HG02610 (cell line): ENCODE data around the gene TMEM52.
A peak's percentile ranks its signal among the peaks of the same experiment; 100 is the strongest.

Source experiments
- ATAC-seq: cut with Tn5 transposase; IDR thresholded peaks from one replicate; pipeline ENCODE4 v1.9.1; 2021; ENCODE audit warnings: mild to moderate bottlenecking, moderate library complexity; ENCODE audit not compliant: unreplicated experiment

The TMEM52 gene

DNA sequence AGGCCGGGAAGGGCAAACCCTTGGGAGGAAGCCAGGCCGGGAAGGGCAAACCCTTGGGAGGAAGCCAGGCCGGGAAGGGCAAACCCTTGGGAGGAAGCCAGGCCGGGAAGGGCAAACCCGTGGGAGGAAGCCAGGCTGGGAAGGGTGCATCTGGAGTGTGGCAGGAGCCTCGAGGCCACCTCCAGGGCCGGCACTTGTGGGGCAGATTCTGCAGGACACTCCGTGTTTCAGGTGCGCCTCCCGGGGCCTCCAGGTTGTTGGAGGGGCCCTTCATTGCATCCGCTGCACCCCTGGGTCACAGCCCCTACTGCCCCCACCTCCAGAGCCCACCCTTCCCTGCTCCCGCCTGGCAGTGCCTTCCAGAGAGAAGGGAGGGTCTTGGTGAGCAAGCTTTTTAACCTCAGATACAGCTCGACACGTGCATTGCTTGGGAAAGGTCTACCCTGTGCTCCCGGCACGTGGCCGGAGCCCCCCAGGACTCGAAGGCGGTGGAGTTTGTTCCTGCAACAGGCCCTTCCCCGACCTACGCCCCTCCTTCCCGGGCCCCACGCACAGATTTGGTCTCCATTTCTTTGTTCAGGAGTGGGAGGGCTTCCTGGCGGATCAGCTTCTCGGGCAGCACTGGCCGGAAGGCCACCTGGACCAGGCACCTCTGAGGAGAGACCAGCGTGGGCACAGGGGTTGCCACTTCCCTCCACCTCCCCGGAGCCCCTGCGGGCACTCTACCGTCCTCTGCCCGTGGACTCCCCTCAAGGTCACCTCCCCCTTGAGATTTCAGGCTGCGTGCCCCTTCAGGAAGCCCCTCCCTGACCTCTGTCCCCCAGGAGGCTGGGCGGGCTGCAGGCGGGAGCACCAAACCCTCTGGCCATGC lies 9.4 kb upstream of the TMEM52 start:
- ATAC-seq = no peak

DNA sequence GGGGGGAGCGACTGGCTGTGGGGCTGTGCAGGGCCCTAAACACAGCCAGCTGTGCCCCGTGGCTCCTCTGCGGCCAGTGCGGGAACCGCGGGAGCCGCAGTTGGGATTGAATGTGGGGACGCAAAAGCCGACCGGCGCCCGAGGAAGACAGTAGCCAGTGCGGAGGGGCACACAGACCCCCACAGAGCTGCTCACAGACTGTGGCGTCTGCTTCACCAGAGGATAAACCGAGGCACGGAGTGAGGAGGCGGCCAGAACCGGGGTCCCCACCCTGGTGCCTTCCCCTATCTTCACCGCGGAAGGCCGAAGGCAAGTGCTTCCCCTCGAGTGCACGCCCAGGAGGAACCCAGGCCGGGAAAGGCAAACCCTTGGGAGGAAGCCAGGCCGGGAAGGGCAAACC lies 8.7 kb upstream of the TMEM52 start:
- ATAC-seq = no peak

DNA sequence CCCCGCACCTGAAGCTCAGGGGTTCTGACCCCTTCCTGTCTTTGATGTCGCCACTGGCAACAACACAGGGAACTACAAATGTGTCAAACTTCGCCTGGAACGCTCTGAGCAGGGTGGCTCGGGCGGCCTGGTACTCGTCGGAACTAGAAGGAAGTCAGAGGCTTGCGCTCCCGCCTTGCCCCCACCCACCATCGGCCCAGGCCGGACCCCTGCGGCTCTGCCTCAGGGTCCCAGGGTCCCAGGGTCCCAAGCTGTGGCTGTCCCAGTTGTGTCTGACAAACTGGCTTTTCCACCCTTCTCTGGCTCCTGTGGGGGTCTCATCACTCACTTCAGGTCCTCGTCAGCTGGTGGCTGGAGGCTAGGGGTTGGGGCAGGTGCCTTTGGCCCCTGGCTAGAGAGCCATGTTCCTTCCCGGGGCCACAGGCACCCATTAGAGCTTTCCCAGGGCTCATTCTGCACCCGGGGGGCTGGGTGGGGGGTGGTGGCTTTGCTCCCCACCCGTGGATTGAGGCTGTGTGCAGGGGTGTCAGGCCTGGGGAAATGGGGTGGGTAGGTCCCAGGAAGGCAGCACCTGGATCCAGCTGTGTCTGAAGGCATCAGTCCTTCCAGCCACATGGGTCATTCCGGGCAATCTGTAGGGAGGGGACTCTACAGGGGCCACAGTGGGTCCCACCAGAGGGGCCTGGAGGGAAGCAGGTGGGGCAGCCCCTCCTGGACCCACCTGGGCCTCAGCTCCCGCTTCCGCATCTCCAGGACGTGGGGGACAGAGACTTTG lies 8.0 kb upstream of the TMEM52 start:
- ATAC-seq = no peak

DNA sequence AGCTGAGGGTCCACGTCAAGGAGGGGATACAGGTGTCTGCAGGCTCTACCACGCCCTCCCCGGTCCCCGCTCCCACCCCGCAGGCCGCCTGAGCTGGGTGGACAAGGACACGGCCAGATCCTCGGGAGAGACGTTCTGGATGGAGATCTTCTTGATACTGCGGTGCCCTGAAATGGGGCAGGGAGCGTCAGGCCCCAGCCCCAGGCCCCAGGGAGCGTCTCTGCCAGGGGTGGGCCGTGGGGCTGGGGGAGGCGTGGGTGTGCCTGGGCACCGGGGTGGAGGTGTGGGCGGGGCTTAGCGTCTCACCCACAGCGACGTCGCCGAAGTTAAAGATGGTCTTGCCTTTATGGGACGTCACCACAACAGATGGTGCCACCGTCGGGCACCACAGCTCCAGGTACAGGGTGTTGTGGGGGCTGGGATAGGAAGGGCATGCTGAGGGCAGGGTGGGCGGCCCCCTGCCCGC lies 7.3 kb upstream of the TMEM52 start:
- ATAC-seq = no peak

DNA sequence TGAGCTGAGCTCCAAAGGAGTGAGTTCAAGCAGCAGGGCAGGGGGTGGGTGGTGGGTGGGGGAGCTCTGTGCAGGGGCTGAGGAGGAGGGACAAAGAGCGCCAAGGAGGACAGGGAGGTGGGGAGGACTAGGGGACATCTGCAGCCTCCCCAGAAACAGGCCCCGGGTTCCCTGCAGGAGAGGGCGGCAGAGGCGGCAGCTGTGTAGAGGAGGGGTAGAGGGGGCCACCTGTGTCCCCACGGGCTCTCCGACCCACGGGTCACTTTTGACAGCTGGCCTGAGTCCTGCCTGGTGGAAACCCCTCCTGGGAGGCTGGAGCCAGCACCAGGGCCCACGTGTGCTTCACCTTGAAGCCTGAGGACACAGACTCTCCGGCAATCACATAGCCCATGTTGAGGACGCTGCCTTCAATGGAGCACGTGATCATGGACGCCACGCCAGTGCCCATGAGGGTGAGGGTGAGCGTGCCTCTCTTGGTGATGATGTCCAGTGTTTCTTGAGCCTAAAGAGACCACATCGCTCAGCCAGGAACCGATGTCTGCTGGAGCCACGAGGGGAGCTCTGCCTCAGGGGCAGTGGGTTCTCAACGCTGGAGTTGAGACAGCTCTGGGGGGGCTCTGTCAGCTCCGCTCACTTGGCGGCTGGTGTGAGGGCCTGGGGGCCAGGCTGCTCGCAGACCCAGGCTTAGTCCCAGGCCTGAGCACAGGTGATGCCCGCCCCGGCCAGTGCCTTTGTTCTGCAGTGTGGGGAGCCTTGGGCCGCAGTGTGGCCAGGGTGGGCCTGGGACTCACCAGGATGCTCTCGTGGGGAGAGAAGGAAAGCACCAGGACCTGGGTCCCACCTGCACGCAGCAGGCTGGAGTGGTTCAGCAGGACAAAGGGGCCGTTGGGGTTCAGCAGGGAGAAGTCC lies 6.6 kb upstream of the TMEM52 start:
- ATAC-seq = no peak

DNA sequence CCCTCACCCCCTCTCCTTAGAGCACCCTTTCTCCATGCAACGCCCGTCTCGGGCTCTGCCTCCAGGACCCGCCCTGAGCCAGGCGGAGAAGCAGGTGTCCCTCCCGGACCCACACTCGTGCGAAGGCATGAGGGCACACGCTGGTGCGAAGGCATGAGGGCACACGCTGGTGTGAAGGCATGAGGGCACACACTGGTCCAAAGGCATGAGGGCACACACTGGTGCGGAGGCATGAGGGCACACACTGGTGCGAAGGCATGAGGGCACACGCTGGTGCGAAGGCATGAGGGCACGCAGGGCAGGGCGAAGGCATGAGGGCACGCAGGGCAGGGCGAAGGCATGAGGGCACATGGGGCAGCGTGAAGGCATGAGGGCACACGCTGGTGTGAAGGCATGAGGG lies 5.8 kb upstream of the TMEM52 start:
- no peak for ATAC-seq

DNA sequence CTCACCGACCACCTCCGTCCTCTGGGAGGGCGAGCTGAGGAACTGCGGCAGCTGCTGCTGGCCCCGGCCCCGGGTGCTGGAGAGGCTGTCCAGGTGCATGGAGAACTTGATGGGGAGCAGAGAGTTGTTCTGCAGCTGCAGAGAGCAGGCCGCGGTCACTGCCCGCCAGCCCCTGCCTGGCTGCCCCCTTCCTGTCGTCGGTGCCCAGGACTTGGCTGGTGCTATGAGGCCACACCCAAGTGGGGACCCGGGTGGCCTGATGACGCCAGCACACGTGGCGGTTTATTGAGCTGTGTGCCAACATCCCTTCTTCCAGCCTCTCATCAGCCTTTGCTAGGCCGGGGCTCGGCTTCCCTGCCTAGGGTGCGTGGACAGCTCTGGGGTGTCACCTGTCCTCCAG lies 5.3 kb upstream of the TMEM52 start:
- no peak for ATAC-seq

DNA sequence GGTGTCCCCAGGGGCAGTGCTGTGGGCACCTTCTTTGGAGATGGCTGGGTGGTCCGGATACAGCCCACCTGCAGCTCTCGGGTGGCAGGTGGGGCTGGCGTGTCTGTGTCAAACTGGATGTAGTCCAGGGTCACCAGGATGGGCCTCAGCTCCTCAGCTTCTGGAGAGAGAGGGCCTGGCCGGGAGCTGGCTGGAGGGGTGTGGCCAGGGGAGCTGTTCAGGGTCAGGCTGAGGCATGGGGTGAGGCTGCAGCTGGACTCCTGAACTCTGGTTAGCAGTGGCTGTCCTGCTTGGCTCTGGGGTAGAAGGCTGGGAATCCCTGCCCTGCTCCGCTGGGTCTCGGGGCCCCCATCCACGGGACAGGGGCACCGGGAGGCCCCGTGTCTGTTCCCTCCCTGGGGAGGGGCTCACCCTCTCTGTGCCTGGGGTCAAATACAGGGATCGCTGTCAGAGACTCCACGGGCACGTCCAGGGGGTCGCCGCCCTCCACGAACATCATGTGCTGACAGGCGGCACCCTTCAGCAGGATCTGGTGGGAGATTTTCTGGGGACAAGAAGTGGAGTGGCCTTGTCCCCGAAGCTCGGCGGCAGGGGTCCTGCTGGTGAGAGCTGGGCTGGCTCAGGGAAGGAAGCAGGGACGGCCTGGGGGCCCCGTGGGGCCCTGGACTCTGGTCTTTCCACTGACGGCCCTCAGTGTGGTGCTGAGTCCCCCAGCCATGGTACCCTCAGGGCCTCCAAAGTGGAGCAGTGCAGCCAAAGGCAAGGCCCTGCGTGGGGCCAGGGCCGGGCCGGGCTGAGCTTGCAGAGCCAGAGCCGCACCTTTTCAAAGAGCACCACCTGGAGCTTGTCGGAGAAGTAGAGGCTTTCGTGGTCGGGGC lies 4.1 kb upstream of the TMEM52 start:
- no peak for ATAC-seq

DNA sequence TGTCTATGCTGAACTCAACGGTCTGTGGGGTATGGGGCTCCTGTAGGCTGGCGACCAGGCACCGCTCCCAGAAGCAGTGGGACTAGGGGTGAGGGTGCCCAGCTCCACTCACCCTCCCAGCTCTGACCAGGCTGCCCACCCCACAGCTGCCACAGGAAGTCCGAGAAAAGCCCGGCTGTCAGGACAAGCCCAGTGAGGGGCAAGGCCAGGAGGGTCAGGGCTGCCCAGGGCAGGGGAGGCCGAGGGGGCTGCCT lies 3.5 kb upstream of the TMEM52 start:
- no peak for ATAC-seq

DNA sequence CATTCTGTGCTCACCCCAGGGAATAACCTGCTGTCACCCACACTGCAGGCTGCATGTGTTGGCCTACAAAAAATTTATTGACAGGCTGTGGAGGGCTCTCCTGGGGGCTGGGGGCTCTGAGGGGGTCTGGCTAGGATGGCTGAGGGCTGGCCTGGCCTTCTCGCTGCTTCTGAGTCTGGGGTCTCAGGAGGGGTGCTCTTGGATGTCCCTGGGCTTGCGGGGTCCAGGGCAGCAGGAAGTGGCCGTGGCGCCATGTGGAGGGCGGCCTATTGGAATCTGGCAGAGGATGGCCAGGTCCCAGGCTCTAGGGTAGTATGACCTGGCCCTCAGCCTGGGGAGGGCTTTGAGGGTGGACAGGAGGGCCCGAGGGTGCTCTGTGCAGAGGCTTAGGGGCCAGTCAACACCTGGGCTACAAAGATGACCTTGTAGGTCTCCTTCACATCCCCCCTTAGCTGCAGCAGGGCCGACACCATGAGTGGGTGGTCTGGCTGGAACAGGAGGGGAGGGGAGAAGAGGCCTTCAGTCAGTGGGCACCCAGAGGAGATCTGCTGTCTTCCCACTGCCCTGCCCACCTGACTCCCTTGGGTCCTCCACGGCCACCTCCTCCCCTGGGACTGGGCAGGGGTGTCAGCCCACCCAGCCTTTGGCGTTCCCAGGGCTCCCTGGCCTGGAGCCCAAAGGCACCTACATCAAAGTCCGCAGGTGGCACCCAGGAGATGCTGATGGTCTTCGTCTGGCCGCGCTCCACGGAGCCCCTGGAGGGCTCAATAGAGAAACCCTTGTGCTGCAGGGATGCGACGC lies 3.0 kb upstream of the TMEM52 start:
- ATAC-seq = no peak

DNA sequence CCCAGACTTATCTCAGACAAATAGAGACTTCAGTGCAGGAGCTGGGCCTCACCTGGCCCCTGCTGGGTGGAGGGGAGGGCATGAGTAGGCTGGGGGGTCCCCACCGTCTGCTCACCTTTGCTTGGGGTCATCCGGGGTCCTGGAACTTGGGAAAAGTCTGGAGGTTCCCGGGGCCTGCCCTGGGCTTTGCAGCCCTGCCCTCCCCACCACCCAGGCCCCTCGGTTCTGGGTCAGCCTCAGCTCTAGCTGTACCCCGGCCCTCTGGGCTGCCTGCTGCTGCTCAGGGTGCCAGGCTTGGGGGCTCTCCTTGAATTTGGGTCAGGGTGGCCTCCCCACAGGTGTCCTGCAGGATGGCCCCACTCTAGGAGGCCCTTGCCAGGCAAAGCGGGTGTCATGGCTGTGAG lies 2.4 kb upstream of the TMEM52 start:
- ATAC-seq = no peak

DNA sequence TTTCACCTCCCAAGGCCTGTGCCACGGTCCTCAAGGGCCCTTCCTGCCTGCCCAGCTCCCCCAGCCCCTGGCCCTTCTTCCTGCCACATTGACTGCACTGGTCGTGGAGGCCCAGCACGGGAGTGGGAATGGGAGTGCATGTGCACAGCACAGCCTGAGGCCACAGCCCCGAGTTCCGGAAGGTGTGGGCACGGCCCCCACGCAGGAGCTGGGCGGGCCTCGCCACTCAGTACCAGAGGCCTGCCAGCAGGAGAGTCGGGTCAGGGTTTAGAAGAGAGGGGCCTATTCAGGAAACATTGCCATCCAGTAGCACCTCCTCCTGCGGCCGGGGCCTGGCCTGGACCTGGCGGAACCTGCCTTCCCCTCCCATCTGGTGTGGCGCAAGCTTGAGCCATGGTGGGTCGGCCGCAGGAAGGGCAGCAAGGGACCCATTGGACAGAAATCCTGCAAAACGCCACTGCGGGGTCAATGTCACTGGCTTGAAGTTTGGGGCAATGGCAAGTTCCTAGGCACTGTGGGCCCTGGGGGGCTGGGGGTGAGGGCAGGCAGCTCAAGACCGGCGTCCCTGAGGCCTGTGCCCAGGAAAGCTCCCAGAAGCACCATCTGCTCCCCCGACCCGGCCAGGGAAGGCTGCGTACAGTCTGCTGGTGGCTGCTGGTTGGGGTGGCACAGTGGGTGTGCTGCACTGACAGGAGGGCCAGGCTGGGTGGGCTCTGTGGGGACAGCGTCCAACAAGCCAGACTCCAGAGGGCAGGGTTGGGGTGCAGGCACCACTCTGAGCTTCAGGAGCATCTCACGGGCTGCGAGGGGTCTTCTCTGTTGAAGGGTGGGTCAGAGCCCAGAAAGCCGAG lies 1.8 kb upstream of the TMEM52 start:
- ATAC-seq = no peak

DNA sequence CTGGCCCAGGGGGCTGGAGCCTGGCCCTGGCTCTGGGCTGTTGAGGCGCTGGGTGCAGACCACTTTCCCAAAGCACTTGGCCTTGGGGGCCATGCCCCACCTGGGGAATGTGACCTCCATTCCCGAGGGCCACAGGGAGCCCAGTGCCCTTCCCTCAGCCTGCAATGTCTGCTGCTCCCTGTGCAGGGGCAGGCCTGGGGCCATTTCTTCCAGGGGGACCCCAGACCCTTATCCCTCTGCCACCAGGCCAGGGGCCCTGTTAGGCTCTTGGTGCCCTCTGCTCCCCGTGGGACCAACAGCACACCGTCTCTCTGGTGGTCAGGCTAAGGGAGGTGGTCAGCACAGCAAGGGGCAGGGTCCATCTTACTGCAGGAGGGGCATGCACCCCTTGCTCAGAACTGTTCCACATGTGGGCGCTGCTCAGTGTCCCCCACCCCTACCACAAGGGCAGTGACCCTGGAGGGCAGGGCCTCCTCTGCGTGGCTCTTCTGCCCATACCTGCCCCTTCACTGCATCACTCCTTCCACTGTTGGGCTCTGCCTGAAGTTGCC lies 1.1 kb upstream of the TMEM52 start:
- ATAC-seq = no peak

DNA sequence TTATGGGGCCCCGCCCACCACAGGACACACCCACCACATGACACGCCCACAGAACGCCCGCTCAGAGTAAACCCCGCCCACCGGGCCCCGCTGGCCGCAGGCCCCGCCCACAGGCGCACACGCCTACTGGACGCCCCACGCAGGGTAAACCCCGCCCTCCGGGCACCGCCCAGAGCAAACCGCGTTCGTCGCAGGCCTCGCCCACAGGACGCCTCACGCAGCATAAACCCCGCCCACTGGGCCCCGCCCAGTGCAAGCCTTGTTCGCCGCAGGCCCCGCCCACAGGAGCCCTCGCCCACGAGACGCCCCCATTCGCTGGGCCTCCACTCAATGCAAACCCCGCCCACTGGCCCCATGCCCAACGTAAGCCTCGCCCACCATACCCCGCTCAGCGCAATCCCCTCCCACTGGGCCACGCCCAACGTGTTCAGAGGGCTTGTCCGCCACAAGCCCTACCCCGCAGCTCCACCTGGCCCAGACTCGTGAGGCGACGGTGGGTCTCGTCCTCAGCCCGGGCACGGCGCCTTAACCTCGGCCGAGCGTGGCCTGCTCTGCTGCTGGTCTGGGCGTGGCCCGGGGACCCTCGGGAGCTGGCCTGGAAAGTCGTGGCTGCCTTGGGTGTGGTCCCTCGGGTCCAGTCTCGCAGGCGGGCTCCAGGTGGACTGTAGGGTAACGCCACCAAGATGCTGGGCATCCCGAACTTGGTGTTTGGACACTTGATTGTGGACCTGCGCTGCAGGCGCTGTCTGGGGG lies 401 bp upstream of the TMEM52 start:
- ATAC-seq = peak; percentile 53

DNA sequence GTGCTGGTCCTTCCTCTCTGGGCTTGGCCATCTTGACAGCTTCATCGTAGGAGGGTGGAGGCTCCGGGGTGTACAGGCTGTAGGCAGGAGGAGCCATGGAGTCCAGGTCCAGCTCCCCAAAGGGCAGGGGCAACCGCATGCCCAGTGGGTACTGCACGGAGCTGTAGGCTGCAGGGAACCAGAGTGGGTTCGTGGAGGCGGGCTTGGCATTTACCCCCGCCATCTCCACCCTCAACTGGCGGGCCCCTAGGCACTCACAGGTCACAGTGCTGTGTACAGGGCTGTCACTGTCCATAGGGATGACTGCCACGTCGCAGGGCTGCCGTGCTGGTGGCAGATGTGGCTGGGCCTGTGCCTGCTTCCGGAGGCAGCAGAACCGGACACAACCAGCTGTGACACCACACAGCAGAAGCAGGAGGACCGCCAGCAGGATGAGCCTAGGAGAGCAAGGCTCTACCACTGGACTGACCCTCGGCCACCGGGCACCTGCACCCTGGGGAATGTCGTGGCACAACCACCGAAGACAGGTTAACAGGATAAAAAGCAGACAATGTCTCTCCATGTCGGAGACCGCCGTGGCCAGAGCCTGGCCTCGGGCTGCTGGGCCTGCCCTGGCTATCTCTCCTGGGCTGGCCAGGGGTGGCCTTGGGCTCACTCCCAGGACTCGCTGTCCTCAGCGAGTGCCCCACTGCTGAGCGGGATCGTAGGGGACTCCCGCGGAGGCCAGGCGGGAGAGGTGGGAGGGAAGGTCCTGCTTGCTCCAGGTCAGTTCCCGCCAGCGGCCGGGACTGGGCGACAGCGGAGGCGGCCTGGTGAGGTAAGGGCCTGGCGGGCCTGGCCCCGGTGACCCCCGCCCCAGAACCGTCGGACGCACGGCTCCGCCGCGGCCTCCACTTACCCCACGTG lies 831 bp downstream of the TMEM52 start:
- ATAC-seq = no peak

DNA sequence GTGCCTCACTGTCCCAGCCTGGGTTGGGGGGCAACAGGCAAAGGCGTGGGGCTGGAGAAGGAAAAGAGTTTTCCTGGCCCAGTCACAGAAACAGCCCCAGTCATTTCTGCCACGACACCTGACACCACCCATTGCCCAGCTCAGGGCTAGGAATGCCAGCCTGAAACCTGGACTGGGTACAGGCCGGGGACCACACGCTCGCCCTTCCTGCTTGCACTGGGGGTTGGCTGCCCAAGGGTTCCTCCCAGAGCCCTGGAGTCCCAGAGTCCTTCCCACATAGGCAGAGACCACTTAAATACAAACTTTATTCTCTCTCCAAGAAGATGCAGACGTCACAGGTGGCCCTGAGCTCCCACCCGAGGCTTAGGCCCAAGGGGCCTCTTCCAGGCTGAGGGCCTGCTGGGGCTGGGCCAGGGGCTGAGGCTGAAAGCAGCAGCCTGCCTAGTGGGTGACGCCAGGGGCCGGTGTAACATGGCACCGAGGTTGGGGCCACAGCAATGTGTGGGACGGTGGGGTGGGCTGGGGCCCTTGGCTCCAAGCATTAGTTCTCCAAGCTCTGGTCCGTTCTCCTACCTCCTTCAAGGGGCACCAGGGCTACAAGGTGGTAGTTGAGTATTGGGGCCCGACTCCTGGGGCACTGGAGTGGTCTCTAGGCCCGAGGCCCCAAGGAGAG lies 1.6 kb downstream of the TMEM52 start:
- no peak for ATAC-seq
